HG02759 (cell line): Measurements from ENCODE around the gene FAHD1.
A peak's percentile ranks its signal among the peaks of the same experiment; 100 is the strongest.

Source experiments
- ATAC-seq: cut with Tn5 transposase; IDR thresholded peaks from one replicate; pipeline ENCODE4 v1.9.1; 2021; ENCODE audit warnings: mild to moderate bottlenecking, moderate library complexity; ENCODE audit not compliant: unreplicated experiment

FAHD1 gene

GRCh38 chr16:1816396-1817275, 10.4 kb upstream of the FAHD1 start:
- no peak for ATAC-seq

GRCh38 chr16:1817276-1817589, 9.8 kb upstream of the FAHD1 start:
- no peak for ATAC-seq

GRCh38 chr16:1817716-1818115, 9.3 kb upstream of the FAHD1 start:
- no peak for ATAC-seq

GRCh38 chr16:1818204-1818872, 8.7 kb upstream of the FAHD1 start:
- ATAC-seq, result no peak

GRCh38 chr16:1818873-1819525, 8.0 kb upstream of the FAHD1 start:
- ATAC-seq, result no peak

- no peak for ATAC-seq
Observed at GRCh38 chr16:1819611-1820010, 7.4 kb upstream of the FAHD1 start.

- no peak for ATAC-seq
Observed at GRCh38 chr16:1820096-1820945, 6.7 kb upstream of the FAHD1 start.

GRCh38 chr16:1820946-1821290, 6.1 kb upstream of the FAHD1 start:
- no peak for ATAC-seq

- ATAC-seq, result no peak
Observed at GRCh38 chr16:1821861-1822611, 5.0 kb upstream of the FAHD1 start.

- ATAC-seq, result no peak
Observed at GRCh38 chr16:1822801-1823200, 4.2 kb upstream of the FAHD1 start.

GRCh38 chr16:1823821-1824220, 3.2 kb upstream of the FAHD1 start:
- ATAC-seq, result no peak

- ATAC-seq, result no peak
Observed at GRCh38 chr16:1825381-1825863, 1.6 kb upstream of the FAHD1 start.

- peak; percentile 53 for ATAC-seq
Observed at GRCh38 chr16:1825864-1826690, 929 bp upstream of the FAHD1 start.

- no peak for ATAC-seq
Observed at GRCh38 chr16:1828645-1829410, 1.8 kb downstream of the FAHD1 start.

- ATAC-seq, result no peak
Observed at GRCh38 chr16:1830213-1830612, 3.2 kb downstream of the FAHD1 start.

GRCh38 chr16:1831186-1832075, 4.4 kb downstream of the FAHD1 start:
- ATAC-seq, result no peak

- ATAC-seq, result no peak
Observed at GRCh38 chr16:1832838-1833454, 5.9 kb downstream of the FAHD1 start.
